ENCODE results near the gene TSHZ3. TPM values are rescaled to one million over a fixed set of nuclear protein-coding genes. Genes with fewer than 3 reads are reported as not detected.

The TSHZ3 gene
- total and polyA plus RNA-seq, 12 donors = 2.6 to 9.3 (median 7.8) TPM

DNA sequence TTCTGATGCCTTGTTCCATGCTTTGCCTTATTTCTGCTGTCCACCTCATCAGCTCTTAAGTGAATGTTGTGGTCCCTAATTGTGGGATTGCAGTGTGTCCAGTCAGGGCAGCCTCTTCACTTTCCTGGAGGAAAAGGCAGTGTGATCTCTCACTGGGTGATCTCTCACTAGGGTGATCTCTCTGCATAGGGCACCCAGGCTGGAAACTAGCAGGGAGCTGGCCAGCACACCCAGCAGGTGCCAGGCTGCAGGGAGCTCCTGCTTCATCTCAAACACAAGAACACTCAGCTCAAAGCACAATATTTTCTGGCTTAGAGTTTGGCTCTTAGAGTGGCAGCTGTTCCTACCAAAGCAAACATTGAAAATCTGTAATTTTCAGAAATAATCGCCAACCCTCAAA lies 36.5 kb upstream of the TSHZ3 start:
- TF ChIP-seq POLR2A (IDR thresholded peaks at IDR 0.05) (no peak), CTCF (IDR thresholded peaks at IDR 0.05) (no peak)
- DNase-seq = no peak
- intact Hi-C loops (cut with DNase I) = no loop called here
- Histone ChIP-seq H3K27me3 (no peaks in the 10 kb centered on the region), H3K4me1 (replicated peaks in 1 of 2) (no peaks in the 10 kb centered on the region), H3K9me3 (replicated peaks in 1 of 3) (no peaks in the 10 kb centered on the region), H3K27ac (no peak overlapping the region), H3K36me3 (replicated peaks in 1 of 2) (no peaks in the 10 kb centered on the region), H3K4me3 (no peak overlapping the region)
- 71 to 87% (median 81%) methylated on average over 1 of the region's 1 CpG for WGBS, 4 donors

DNA sequence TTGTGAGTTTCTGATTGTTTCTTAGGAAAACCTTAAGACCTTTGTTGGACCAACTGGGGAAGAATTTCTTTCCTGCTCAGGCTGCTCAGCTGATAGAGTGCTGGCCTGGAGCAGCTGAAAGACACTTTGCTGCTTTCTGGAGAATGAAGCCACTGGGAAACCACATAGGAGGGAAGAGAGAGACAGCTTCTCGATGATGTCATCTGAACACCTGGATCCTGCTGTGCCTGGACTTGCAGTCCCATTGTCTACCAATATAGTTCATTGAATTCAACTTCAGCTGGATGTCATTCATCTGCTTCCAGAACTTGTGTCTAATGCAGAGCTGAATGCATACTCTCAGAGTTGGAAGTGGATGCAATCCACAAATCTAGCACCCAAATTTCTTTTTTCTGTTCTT lies 34.3 kb upstream of the TSHZ3 start:
- DNase-seq = no peak
- TF ChIP-seq POLR2A (IDR thresholded peaks at IDR 0.05) = no peak
- no peak for TF ChIP-seq CTCF (IDR thresholded peaks at IDR 0.05)
- Histone ChIP-seq H3K4me3 (no peak overlapping the region), H3K27me3 (no peaks in the 10 kb centered on the region), H3K36me3 (replicated peaks in 1 of 2) (no peaks in the 10 kb centered on the region), H3K27ac (no peak overlapping the region), H3K9me3 (replicated peaks in 1 of 3) (no peaks in the 10 kb centered on the region), H3K4me1 (replicated peaks in 1 of 2) (no peaks in the 10 kb centered on the region)
- intact Hi-C loops (cut with DNase I) = no loop called here
- WGBS, 4 donors = 86 to 93% (median 91%) methylated on average over 1 of the region's 1 CpG

DNA sequence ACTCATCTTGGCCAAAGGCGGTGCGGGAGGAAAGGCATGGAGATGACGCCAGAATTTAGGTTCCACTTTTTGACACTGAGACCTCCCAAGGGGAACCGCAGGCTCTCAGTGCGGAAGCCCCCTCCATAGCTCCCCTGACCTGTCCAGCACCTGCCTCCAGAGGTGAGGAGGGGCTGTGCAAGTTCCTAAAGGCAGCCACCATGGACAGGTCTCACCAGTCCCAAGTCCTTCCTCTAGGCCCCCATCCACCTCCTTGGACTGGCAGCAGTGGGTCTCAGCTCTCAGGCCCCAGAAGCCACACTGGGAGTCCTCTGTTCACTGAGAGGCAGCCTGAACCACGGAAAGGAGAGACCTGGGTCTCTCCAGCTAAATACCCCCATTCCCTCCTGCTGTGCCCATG lies 31.6 kb upstream of the TSHZ3 start:
- H3K4me1 ChIP-seq (replicated peaks in 1 of 2) = no peaks in the 10 kb centered on the region
- WGBS, 4 donors = 88 to 100% (median 91%) methylated on average over 1 to 6 of the region's 6 CpGs
- H3K27ac ChIP-seq = no peak overlapping the region
- H3K9me3 ChIP-seq (replicated peaks in 1 of 3) = no peaks in the 10 kb centered on the region
- no peak for TF ChIP-seq POLR2A (IDR thresholded peaks at IDR 0.05)
- TF ChIP-seq CTCF (IDR thresholded peaks at IDR 0.05) = no peak
- H3K27me3 ChIP-seq = no peaks in the 10 kb centered on the region
- intact Hi-C loops (cut with DNase I) = no loop called here
- no peaks in the 10 kb centered on the region for H3K36me3 ChIP-seq (replicated peaks in 1 of 2)
- H3K4me3 ChIP-seq = no peak overlapping the region
- DNase-seq = no peak

DNA sequence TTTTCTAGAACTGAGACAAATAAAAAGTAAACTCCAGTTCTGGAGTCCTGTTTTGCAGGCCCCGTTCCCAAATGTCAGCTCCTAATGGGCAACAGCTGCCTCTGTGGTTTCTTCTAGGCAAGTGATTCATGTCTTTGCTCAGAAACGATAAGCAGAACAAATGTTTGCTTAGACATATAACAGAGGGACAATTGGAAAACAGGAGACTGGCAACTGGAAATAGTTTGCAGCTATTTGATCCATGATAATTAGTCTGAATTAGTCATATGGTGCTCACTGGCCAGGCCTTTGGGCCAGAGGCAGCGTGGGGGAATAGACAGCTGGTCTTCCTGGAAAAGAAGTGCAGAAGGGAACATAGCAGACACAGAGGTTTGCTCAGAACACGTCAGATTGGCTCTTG lies 29.2 kb upstream of the TSHZ3 start:
- DNase-seq = peak in 1 of 7 donors; percentile 16

More for the DNA sequence above, 29.2 kb upstream of the TSHZ3 start:
- no peak for TF ChIP-seq CTCF (IDR thresholded peaks at IDR 0.05)
- WGBS, 4 donors = 48 to 81% (median 51%) methylated on average over 4 of the region's 4 CpGs
- intact Hi-C loops (cut with DNase I) = no loop called here
- Histone ChIP-seq H3K9me3 (replicated peaks in 1 of 3) (no peaks in the 10 kb centered on the region), H3K36me3 (replicated peaks in 1 of 2) (no peaks in the 10 kb centered on the region), H3K4me3 (no peak overlapping the region), H3K4me1 (replicated peaks in 1 of 2) (no peaks in the 10 kb centered on the region), H3K27me3 (no peaks in the 10 kb centered on the region), H3K27ac (no peak overlapping the region)
